WTC11 (cell line): ENCODE results near the gene RXRB. TPM values are rescaled to one million over a fixed set of nuclear protein-coding genes. Genes with fewer than 3 reads are reported as not detected.

Experiments
- ATAC-seq: fragments of 200-7000 bp; cut with Tn5 transposase; 2 replicates; pipeline ENCODE4 v1.10.0; 2021; ENCODE audit warnings: mild to moderate bottlenecking, moderate library complexity
- CTCF ChIA-PET: fragments of 300-600 bp; sonication (Branson Sonifier 250); formaldehyde crosslinking; loops from one replicate; lab custom pipeline; 2021; ENCODE audit warnings: antibody characterized with exemption; lab: Charles Lee
- POLR2A ChIA-PET: fragments of 350-600 bp; sonication (Branson Sonifier 250); formaldehyde crosslinking; loops from one replicate; lab custom pipeline; 2021; ENCODE audit warnings: antibody characterized with exemption; lab: Charles Lee
- DNase-seq: peaks from one replicate; pipeline ENCODE4 v3.0.0; 2021; ENCODE audit warnings: low spot score
- H3K27ac Mint-ChIP-seq: 2 replicates; pipeline ENCODE4 v1.8.0; 2021; ENCODE audit warnings: mixed read lengths
- H3K27me3 Mint-ChIP-seq: 2 replicates; pipeline ENCODE4 v1.8.0; 2021; ENCODE audit warnings: low read depth, mild to moderate bottlenecking, moderate library complexity, mixed read lengths
- H3K36me3 Mint-ChIP-seq: 2 replicates; pipeline ENCODE4 v1.8.0; 2021; ENCODE audit warnings: mixed read lengths
- H3K4me1 Mint-ChIP-seq: 2 replicates; pipeline ENCODE4 v1.8.0; 2022; ENCODE audit warnings: mixed read lengths
- H3K4me3 Mint-ChIP-seq: 2 replicates; pipeline ENCODE4 v1.8.0; 2021; ENCODE audit warnings: mild to moderate bottlenecking, moderate library complexity, mixed read lengths
- H3K9me3 Mint-ChIP-seq: 2 replicates; pipeline ENCODE4 v1.8.0; 2021; ENCODE audit warnings: mixed read lengths
- ATF2 ChIP-seq: sonication (generic); formaldehyde crosslinking; IDR thresholded peaks from 2 replicates; pipeline ENCODE4 v1.8.1; 2022; ENCODE audit warnings: low read depth, missing genetic modification reagents, borderline replicate concordance
- ELF4 ChIP-seq: sonication (generic); formaldehyde crosslinking; IDR thresholded peaks from 2 replicates; pipeline ENCODE4 v1.8.1; 2022; ENCODE audit warnings: low read depth, mild to moderate bottlenecking, moderate library complexity, missing genetic modification reagents
- GTF2I ChIP-seq: fragments of 250-450 bp; sonication (Bioruptor Pico); conservative IDR thresholded peaks from 2 replicates; pipeline ENCODE4 v1.4.0; 2021; ENCODE audit warnings: mild to moderate bottlenecking
- IRF2 ChIP-seq: sonication (generic); formaldehyde crosslinking; IDR thresholded peaks from 2 replicates; pipeline ENCODE4 v1.8.0; 2022; ENCODE audit warnings: low read depth, missing genetic modification reagents, borderline replicate concordance
- JUN ChIP-seq: sonication (generic); formaldehyde crosslinking; IDR thresholded peaks from 2 replicates; pipeline ENCODE4 v1.8.0; 2023; ENCODE audit warnings: mild to moderate bottlenecking, missing genetic modification reagents
- NFE2L1 ChIP-seq: sonication (generic); formaldehyde crosslinking; IDR thresholded peaks from 2 replicates; pipeline ENCODE4 v1.8.1; 2023; ENCODE audit warnings: missing genetic modification reagents
- NFYB ChIP-seq: sonication (generic); formaldehyde crosslinking; conservative IDR thresholded peaks from 2 replicates; pipeline ENCODE4 v1.8.0; 2022; ENCODE audit warnings: low read depth, missing genetic modification reagents
- RORB ChIP-seq: fragments of 250-450 bp; sonication (Bioruptor Pico); IDR thresholded peaks from 2 replicates; pipeline ENCODE4 v1.9.0; 2021; ENCODE audit warnings: mild to moderate bottlenecking
- TP53 ChIP-seq: sonication (generic); formaldehyde crosslinking; IDR thresholded peaks from 2 replicates; pipeline ENCODE4 v1.8.1; 2023; ENCODE audit warnings: mild to moderate bottlenecking, missing genetic modification reagents
- ZNF121 ChIP-seq: sonication (generic); formaldehyde crosslinking; IDR thresholded peaks from 2 replicates; pipeline ENCODE4 v1.8.0; 2023; ENCODE audit warnings: missing genetic modification reagents
- ZNF219 ChIP-seq: sonication (generic); formaldehyde crosslinking; IDR thresholded peaks from 2 replicates; pipeline ENCODE4 v1.8.0; 2023; ENCODE audit warnings: missing genetic modification reagents, mild to moderate bottlenecking, borderline replicate concordance
- ZNF281 ChIP-seq: sonication (generic); formaldehyde crosslinking; IDR thresholded peaks from 2 replicates; pipeline ENCODE4 v1.8.0; 2023; ENCODE audit warnings: mild to moderate bottlenecking, missing genetic modification reagents
- ZNF396 ChIP-seq: fragments of 250-450 bp; sonication (Bioruptor Pico); IDR thresholded peaks from 2 replicates; pipeline ENCODE4 v1.8.0; 2021; ENCODE audit warnings: mild to moderate bottlenecking, moderate library complexity, borderline replicate concordance
- ZNF671 ChIP-seq: fragments of 250-450 bp; sonication (Bioruptor Pico); IDR thresholded peaks from 2 replicates; pipeline ENCODE4 v1.8.0; 2021; ENCODE audit warnings: mild to moderate bottlenecking
- total RNA-seq: library from RNA; stranded (reverse); gene quantifications from 3 replicates; pipeline ENCODE4 v1.2.3, GENCODE V29; 2021
- TF ChIP-seq, protein P1 (sequence below): fragments of 200-600 bp; IDR thresholded peaks from 2 replicates; pipeline ENCODE4 v1.8.0; 2022; ENCODE audit warnings: antibody characterized with exemption
- TF ChIP-seq, protein P2 (sequence below): sonication (generic); formaldehyde crosslinking; conservative IDR thresholded peaks from 2 replicates; pipeline ENCODE4 v1.8.1; 2023; ENCODE audit warnings: mild to moderate bottlenecking, low read depth, missing genetic modification reagents, moderate library complexity
- TF ChIP-seq, protein P3 (sequence below): sonication (generic); formaldehyde crosslinking; IDR thresholded peaks from 2 replicates; pipeline ENCODE4 v1.8.1; 2023; ENCODE audit warnings: mild to moderate bottlenecking, missing genetic modification reagents, moderate library complexity

Gene RXRB
- total RNA-seq, 1 experiment from 2014 or later: 24.5 TPM

- TF ChIP-seq ZNF219 (no peak), NFYB (CRISPR knock-in tag) (no peak), ZNF671 (CRISPR knock-in tag) (no peak), GTF2I (no peak), TP53 (no peak), IRF2 (CRISPR knock-in tag) (no peak), ATF2 (CRISPR knock-in tag) (no peak), ZNF121 (CRISPR knock-in tag) (no peak), ZNF281 (no peak), ELF4 (no peak)
- TF ChIP-seq, protein P1, sequence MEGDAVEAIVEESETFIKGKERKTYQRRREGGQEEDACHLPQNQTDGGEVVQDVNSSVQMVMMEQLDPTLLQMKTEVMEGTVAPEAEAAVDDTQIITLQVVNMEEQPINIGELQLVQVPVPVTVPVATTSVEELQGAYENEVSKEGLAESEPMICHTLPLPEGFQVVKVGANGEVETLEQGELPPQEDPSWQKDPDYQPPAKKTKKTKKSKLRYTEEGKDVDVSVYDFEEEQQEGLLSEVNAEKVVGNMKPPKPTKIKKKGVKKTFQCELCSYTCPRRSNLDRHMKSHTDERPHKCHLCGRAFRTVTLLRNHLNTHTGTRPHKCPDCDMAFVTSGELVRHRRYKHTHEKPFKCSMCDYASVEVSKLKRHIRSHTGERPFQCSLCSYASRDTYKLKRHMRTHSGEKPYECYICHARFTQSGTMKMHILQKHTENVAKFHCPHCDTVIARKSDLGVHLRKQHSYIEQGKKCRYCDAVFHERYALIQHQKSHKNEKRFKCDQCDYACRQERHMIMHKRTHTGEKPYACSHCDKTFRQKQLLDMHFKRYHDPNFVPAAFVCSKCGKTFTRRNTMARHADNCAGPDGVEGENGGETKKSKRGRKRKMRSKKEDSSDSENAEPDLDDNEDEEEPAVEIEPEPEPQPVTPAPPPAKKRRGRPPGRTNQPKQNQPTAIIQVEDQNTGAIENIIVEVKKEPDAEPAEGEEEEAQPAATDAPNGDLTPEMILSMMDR: no peak
- TF ChIP-seq, protein P2, sequence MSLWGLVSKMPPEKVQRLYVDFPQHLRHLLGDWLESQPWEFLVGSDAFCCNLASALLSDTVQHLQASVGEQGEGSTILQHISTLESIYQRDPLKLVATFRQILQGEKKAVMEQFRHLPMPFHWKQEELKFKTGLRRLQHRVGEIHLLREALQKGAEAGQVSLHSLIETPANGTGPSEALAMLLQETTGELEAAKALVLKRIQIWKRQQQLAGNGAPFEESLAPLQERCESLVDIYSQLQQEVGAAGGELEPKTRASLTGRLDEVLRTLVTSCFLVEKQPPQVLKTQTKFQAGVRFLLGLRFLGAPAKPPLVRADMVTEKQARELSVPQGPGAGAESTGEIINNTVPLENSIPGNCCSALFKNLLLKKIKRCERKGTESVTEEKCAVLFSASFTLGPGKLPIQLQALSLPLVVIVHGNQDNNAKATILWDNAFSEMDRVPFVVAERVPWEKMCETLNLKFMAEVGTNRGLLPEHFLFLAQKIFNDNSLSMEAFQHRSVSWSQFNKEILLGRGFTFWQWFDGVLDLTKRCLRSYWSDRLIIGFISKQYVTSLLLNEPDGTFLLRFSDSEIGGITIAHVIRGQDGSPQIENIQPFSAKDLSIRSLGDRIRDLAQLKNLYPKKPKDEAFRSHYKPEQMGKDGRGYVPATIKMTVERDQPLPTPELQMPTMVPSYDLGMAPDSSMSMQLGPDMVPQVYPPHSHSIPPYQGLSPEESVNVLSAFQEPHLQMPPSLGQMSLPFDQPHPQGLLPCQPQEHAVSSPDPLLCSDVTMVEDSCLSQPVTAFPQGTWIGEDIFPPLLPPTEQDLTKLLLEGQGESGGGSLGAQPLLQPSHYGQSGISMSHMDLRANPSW: no peak
- POLR2A ChIA-PET: no interaction called here
Observed at GRCh38 chr6:33165581-33166258, 34.7 kb downstream of the RXRB start.

GRCh38 chr6:33164665-33165373, 35.6 kb downstream of the RXRB start:
- DNase-seq: peak; percentile 34
- no peak overlapping the region for H3K27ac Mint-ChIP-seq

More at GRCh38 chr6:33165581-33166258, 34.7 kb downstream of the RXRB start:
- Mint-ChIP-seq H3K27ac (no peak overlapping the region), H3K4me1 (peaks cover 19% of the 10 kb centered on the region), H3K36me3 (no peaks in the 10 kb centered on the region), H3K9me3 (no peaks in the 10 kb centered on the region), H3K27me3 (peaks cover 25% of the 10 kb centered on the region), H3K4me3 (no peak overlapping the region)
- DNase-seq (no peak), ATAC-seq (no peak)
- CTCF ChIA-PET: interaction anchor here (0.8 to 2.7 kb wide), 3 partner anchors 40 to 181 kb away, joined by 3 to 16 read pairs (median 5); no protein-coding TSS in a partner anchor

More at GRCh38 chr6:33164665-33165373, 35.6 kb downstream of the RXRB start:
- CTCF ChIA-PET: interaction anchor here (0.7 to 7.1 kb wide), 10 partner anchors 9 to 211 kb away, joined by 3 to 55 read pairs (median 4); partner anchors contain the start of gene COL11A2
- Mint-ChIP-seq H3K4me1 (peaks cover 22% of the 10 kb centered on the region), H3K9me3 (no peaks in the 10 kb centered on the region), H3K4me3 (no peak overlapping the region), H3K36me3 (no peaks in the 10 kb centered on the region), H3K27me3 (peaks cover 25% of the 10 kb centered on the region)
- POLR2A ChIA-PET: no interaction called here
- TF ChIP-seq JUN (CRISPR knock-in tag) (no peak), NFE2L1 (CRISPR knock-in tag) (no peak), RORB (no peak), ZNF396 (CRISPR knock-in tag) (no peak)
- TF ChIP-seq, protein P3, sequence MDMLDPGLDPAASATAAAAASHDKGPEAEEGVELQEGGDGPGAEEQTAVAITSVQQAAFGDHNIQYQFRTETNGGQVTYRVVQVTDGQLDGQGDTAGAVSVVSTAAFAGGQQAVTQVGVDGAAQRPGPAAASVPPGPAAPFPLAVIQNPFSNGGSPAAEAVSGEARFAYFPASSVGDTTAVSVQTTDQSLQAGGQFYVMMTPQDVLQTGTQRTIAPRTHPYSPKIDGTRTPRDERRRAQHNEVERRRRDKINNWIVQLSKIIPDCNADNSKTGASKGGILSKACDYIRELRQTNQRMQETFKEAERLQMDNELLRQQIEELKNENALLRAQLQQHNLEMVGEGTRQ (CRISPR knock-in tag): no peak
- ATAC-seq: no peak
